ENCODE data around the gene IRF2.
"Not testable (repeated sequence)": the region's sequence is repeated elsewhere in the genome, so short reads cannot be mapped to it uniquely, and the experiment has no call there.

DNA sequence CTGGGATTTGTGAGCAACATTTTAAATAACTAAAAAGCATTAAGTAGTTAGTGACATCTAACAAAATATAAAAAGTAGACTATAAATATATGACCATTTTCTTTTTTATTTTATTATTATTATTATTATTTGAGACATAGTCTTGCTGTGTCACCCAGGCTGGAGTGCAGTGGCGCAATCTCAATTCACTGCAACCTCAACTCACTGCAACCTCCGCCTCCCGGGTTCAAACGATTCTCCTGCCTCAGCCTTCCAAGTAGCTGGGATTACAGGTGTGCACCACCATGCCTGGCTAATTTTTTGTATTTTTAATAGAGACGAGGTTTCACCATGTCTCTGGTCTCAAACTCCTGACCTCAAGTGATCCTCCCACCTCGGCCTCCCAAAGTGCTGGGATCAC, 128.1 kb downstream of the IRF2 start:
- TF ChIP-seq, protein P1, sequence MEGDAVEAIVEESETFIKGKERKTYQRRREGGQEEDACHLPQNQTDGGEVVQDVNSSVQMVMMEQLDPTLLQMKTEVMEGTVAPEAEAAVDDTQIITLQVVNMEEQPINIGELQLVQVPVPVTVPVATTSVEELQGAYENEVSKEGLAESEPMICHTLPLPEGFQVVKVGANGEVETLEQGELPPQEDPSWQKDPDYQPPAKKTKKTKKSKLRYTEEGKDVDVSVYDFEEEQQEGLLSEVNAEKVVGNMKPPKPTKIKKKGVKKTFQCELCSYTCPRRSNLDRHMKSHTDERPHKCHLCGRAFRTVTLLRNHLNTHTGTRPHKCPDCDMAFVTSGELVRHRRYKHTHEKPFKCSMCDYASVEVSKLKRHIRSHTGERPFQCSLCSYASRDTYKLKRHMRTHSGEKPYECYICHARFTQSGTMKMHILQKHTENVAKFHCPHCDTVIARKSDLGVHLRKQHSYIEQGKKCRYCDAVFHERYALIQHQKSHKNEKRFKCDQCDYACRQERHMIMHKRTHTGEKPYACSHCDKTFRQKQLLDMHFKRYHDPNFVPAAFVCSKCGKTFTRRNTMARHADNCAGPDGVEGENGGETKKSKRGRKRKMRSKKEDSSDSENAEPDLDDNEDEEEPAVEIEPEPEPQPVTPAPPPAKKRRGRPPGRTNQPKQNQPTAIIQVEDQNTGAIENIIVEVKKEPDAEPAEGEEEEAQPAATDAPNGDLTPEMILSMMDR (optimal IDR thresholded peaks at IDR 0.05 in 1 of 3, IDR thresholded peaks at IDR 0.05 in 1 of 3, conservative IDR thresholded peaks at IDR 0.05 in 1 of 3; ENCODE audit: extremely low read depth in 1 of 3, insufficient read depth in 2 of 3, low read length in 3 of 3) = not testable (repeated sequence)
- TF ChIP-seq EZH2 (IDR thresholded peaks at IDR 0.05; ENCODE audit: low read length) = not testable (repeated sequence)
